ENCODE data around the gene ZNHIT6.
A peak's percentile ranks its signal among the peaks of the same experiment; 100 is the strongest.

Gene ZNHIT6

GRCh38 chr1:85616736-85617135, 91.5 kb downstream of the ZNHIT6 start:
- no peak for DNase-seq

DNA sequence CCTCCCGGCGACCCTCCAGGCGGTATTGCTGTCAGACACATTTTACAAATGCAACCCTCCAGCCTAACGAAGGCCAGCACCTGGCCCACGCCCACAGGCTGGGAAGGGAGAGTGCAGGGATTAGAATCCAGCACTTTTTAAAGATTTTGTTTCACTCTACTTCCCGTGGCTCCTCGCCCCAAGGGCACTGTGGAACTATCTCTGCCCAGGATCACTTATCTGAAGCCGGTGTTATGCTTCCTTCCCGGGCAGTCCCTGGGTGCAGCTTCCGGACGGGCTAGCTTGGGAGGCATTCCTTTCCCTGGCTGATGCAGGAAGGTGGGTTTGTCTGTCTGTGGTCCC, 91.9 kb downstream of the ZNHIT6 start:
- DNase-seq = no peak

- DNase-seq = peak in 1 of 2 experiments; percentile 22
Measured at GRCh38 chr1:85615586-85616363, 92.5 kb downstream of the ZNHIT6 start.

DNA sequence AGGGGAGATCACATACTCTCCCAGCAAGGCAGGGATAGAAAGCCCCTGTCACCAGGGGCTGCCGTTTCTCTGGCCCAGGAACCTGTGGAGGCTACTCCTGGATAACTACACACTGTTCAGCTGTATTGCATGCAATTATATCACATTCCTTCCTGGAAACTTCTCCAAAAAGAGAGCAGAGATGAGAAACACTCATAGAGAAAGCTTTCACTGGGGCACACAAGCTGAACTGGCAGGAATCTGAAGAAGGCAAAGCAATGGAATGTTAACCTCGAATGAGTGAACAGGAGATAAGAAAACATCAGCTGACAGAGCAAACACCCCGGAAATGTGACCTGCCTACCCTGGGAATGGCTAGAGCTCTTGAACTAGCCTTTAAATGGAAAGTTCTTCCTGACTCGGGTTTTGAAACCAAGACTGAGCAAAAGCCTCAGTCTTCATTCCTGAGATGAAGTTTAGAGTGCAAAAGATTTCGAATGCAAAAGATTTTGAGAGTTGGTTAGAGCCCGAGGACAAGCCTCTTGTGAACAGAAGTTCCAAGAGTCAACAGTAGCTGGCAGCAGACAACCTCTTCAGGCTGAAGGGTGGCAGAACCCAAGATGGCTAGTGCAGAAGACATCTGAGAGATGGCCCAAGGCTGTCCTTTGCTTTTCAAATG, 95.4 kb downstream of the ZNHIT6 start:
- DNase-seq = peak; percentile 55 to 85

DNA sequence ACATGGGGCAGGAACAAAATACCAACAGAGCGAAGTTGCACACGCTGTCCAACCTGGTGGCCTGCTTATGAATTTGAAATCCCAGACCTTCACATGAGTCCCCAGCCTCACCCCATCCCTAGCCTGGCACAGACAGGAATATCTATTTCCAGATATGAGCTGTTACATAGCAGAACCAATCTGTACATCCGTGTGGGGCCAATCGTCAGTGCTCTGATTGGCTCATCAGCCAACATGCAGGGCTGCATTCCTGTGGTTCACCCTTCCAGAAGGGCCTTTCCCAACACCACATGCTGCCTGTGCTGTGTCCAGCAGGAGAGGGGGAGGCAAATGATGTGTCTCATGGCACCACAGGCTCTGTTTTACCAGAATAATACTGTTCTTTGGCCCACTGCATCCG, 96.4 kb downstream of the ZNHIT6 start:
- peak; percentile 65 to 85 for DNase-seq

GRCh38 chr1:85611425-85611824, 96.8 kb downstream of the ZNHIT6 start:
- DNase-seq = no peak

DNA sequence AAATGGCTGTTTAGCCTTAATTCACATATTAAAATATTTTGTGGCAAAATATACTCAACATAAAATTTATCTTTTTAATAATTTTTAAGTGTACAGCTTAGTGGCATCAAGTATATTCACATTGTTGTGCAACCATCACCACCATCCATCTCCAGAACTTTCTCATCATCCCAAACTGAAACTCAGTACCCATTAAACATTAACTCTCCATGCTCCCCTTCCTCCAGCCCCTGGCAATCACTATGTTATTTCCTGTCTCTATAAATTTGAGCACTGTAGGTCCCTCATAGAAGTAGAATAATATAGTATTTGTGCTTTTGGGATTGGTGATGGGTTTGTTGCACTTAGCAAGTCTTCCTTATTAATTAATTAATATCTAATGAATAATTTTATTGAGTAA, 98.3 kb downstream of the ZNHIT6 start:
- no peak for DNase-seq

DNA sequence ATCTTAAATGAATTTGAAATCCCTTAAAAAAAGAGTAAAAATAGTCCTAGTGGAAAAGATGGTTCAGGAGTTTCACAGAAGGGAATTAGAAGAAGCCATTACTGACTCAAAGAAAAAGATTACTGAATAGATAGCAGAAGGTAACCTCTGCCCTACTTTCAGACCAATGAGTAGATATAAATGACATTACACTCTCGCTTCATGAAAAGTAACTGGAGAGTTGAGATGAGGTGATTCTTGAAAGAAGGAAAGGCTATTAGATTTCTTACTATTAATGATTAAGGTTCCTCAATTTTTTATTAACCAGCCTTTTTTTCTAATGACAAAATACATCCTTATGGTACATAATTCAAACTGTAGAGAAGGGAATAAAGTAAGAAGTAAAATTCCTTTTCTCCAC, 99.4 kb downstream of the ZNHIT6 start:
- DNase-seq = no peak

DNA sequence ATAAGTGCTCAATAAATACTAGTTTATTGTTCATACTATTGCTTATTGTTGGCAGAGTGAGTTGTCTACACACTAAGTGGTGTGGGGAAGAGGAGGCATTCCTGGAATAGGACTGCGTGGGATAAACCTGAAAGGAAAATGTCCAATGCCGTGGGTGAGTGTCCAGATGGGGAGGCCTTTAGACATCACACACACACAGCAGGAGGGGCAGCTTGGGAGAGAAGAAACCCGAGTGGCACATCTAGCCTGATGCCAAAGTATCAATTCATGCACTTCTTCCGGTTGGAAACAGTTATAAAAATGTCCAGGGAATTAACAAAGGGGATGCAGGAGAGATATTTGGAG, 100.3 kb downstream of the ZNHIT6 start:
- DNase-seq = no peak

GRCh38 chr1:85607126-85607920, 100.9 kb downstream of the ZNHIT6 start:
- peak; percentile 96 to 98 for DNase-seq

- DNase-seq = no peak
Measured at GRCh38 chr1:85606414-85606800, 101.8 kb downstream of the ZNHIT6 start.

- peak in 1 of 2 experiments; percentile 6 for DNase-seq
Measured at GRCh38 chr1:85605484-85606413, 102.5 kb downstream of the ZNHIT6 start.

DNA sequence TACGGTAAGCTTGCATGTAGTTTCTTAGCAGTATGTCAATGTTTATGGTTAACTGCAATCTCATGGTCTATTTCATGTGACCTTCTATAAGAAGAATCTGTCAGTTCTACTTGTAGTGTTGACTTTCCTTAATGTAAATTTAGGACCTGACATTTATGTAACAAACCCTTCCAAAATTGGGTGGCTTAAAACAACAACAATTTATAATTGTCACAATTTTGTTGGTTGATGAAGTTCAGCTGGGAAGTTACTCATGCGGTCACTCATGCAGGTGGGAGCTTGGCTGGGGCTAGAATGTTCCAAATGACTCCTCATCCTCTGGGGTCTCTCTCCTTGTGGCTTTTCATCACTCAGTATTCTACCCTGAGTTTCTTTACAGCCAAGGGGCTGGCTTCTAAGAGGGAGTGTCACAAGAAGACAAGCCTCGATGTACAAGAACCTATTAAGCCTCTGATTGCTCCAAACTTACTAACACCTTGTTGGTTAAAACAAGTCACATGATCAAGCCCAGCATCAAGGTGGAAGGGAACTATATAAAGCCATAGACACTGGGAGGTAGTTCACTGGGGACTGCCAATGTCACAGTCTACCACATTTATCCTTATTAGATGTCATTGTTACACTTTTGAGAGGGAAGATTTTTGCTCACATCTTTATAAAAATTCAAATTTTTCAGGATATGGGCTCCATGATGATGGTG, 103.8 kb downstream of the ZNHIT6 start:
- DNase-seq = no peak

GRCh38 chr1:85603086-85603880, 105.0 kb downstream of the ZNHIT6 start:
- no peak for DNase-seq

- no peak for DNase-seq
Measured at GRCh38 chr1:85602571-85602970, 105.7 kb downstream of the ZNHIT6 start.

GRCh38 chr1:85601901-85602300, 106.3 kb downstream of the ZNHIT6 start:
- no peak for DNase-seq

- DNase-seq = no peak
Measured at GRCh38 chr1:85599681-85600080, 108.6 kb downstream of the ZNHIT6 start.
